ENCODE measurements around the gene LEMD2. TPM values are rescaled to one million over a fixed set of nuclear protein-coding genes. Genes with fewer than 3 reads are reported as not detected.

LEMD2 gene
- total and polyA plus RNA-seq, 9 donors = 34.3 to 44.8 (median 40.3) TPM

- H3K27me3 ChIP-seq (ENCODE audit: control insufficient read depth, insufficient read depth, low read length) = peaks cover 3% of the 10 kb centered on the region
- H3K4me3 ChIP-seq (ENCODE audit: low read length) = no peak overlapping the region
- H3K27ac ChIP-seq (ENCODE audit: low read length) = peak overlapping the region; percentile 57
- WGBS (ENCODE audit: insufficient coverage) = 17% methylated on average over 7 of the region's 14 CpGs
- peaks cover 39% of the 10 kb centered on the region for H3K4me1 ChIP-seq (ENCODE audit: control insufficient read depth, insufficient read depth, low read length)
- peaks cover 32% of the 10 kb centered on the region for H3K36me3 ChIP-seq (ENCODE audit: control insufficient read depth, insufficient read depth, low read length)
- peak; percentile 57 for DNase-seq
- peaks cover 2% of the 10 kb centered on the region for H3K9me3 ChIP-seq (replicated peaks; ENCODE audit: control insufficient read depth, low read depth, low read length)
These were observed 18.7 kb downstream of the LEMD2 start for GRCh38 chr6:33770124-33770832.

GRCh38 chr6:33769248-33769821 is 19.6 kb downstream of the LEMD2 start:
- peaks cover 23% of the 10 kb centered on the region for H3K36me3 ChIP-seq (ENCODE audit: control insufficient read depth, insufficient read depth, low read length)
- H3K4me1 ChIP-seq (ENCODE audit: control insufficient read depth, insufficient read depth, low read length) = peaks cover 39% of the 10 kb centered on the region
- 82% methylated on average over 9 of the region's 10 CpGs for WGBS (ENCODE audit: insufficient coverage)
- H3K27ac ChIP-seq (ENCODE audit: low read length) = no peak overlapping the region
- H3K9me3 ChIP-seq (replicated peaks; ENCODE audit: control insufficient read depth, low read depth, low read length) = peaks cover 2% of the 10 kb centered on the region
- no peak overlapping the region for H3K4me3 ChIP-seq (ENCODE audit: low read length)
- DNase-seq = no peak
- peaks cover 3% of the 10 kb centered on the region for H3K27me3 ChIP-seq (ENCODE audit: control insufficient read depth, insufficient read depth, low read length)

GRCh38 chr6:33768644-33769120 is 20.2 kb downstream of the LEMD2 start:
- Histone ChIP-seq H3K36me3 (ENCODE audit: control insufficient read depth, insufficient read depth, low read length) (peaks cover 20% of the 10 kb centered on the region), H3K27ac (ENCODE audit: low read length) (no peak overlapping the region), H3K4me3 (ENCODE audit: low read length) (no peak overlapping the region), H3K27me3 (ENCODE audit: control insufficient read depth, insufficient read depth, low read length) (peaks cover 3% of the 10 kb centered on the region), H3K4me1 (ENCODE audit: control insufficient read depth, insufficient read depth, low read length) (peaks cover 39% of the 10 kb centered on the region), H3K9me3 (replicated peaks; ENCODE audit: control insufficient read depth, low read depth, low read length) (peaks cover 2% of the 10 kb centered on the region)
- 15% methylated on average over 4 of the region's 7 CpGs for WGBS (ENCODE audit: insufficient coverage)
- DNase-seq = peak; percentile 71

GRCh38 chr6:33766921-33767907 is 21.7 kb downstream of the LEMD2 start:
- no peak for DNase-seq
- peaks cover 38% of the 10 kb centered on the region for H3K4me1 ChIP-seq (ENCODE audit: control insufficient read depth, insufficient read depth, low read length)
- WGBS (ENCODE audit: insufficient coverage) = 92% methylated on average over 4 of the region's 11 CpGs
- peaks cover 2% of the 10 kb centered on the region for H3K9me3 ChIP-seq (replicated peaks; ENCODE audit: control insufficient read depth, low read depth, low read length)
- H3K27ac ChIP-seq (ENCODE audit: low read length) = no peak overlapping the region
- H3K27me3 ChIP-seq (ENCODE audit: control insufficient read depth, insufficient read depth, low read length) = peaks cover 3% of the 10 kb centered on the region
- H3K36me3 ChIP-seq (ENCODE audit: control insufficient read depth, insufficient read depth, low read length) = peaks cover 6% of the 10 kb centered on the region
- no peak overlapping the region for H3K4me3 ChIP-seq (ENCODE audit: low read length)

GRCh38 chr6:33765368-33765767 is 23.6 kb downstream of the LEMD2 start:
- Histone ChIP-seq H3K4me3 (ENCODE audit: low read length) (no peak overlapping the region), H3K4me1 (ENCODE audit: control insufficient read depth, insufficient read depth, low read length) (peaks cover 36% of the 10 kb centered on the region), H3K9me3 (replicated peaks; ENCODE audit: control insufficient read depth, low read depth, low read length) (peaks cover 2% of the 10 kb centered on the region), H3K27ac (ENCODE audit: low read length) (no peak overlapping the region), H3K27me3 (ENCODE audit: control insufficient read depth, insufficient read depth, low read length) (peaks cover 3% of the 10 kb centered on the region), H3K36me3 (ENCODE audit: control insufficient read depth, insufficient read depth, low read length) (no peaks in the 10 kb centered on the region)
- 94% methylated on average over 8 of the region's 9 CpGs for WGBS (ENCODE audit: insufficient coverage)
- DNase-seq = no peak

GRCh38 chr6:33764036-33764435 is 24.9 kb downstream of the LEMD2 start:
- peaks cover 32% of the 10 kb centered on the region for H3K4me1 ChIP-seq (ENCODE audit: control insufficient read depth, insufficient read depth, low read length)
- no peak overlapping the region for H3K4me3 ChIP-seq (ENCODE audit: low read length)
- no peak for DNase-seq
- no peaks in the 10 kb centered on the region for H3K36me3 ChIP-seq (ENCODE audit: control insufficient read depth, insufficient read depth, low read length)
- WGBS (ENCODE audit: insufficient coverage) = no CpG with 5 or more reads among the region's 2 CpGs
- no peaks in the 10 kb centered on the region for H3K27me3 ChIP-seq (ENCODE audit: control insufficient read depth, insufficient read depth, low read length)
- peaks cover 2% of the 10 kb centered on the region for H3K9me3 ChIP-seq (replicated peaks; ENCODE audit: control insufficient read depth, low read depth, low read length)
- no peak overlapping the region for H3K27ac ChIP-seq (ENCODE audit: low read length)

- H3K27me3 ChIP-seq (ENCODE audit: control insufficient read depth, insufficient read depth, low read length) = no peaks in the 10 kb centered on the region
- 86% methylated on average over 1 of the region's 6 CpGs for WGBS (ENCODE audit: insufficient coverage)
- no peak for DNase-seq
- peaks cover 2% of the 10 kb centered on the region for H3K9me3 ChIP-seq (replicated peaks; ENCODE audit: control insufficient read depth, low read depth, low read length)
- H3K4me3 ChIP-seq (ENCODE audit: low read length) = no peak overlapping the region
- no peak overlapping the region for H3K27ac ChIP-seq (ENCODE audit: low read length)
- peaks cover 29% of the 10 kb centered on the region for H3K4me1 ChIP-seq (ENCODE audit: control insufficient read depth, insufficient read depth, low read length)
- H3K36me3 ChIP-seq (ENCODE audit: control insufficient read depth, insufficient read depth, low read length) = no peaks in the 10 kb centered on the region
These were observed 25.4 kb downstream of the LEMD2 start for GRCh38 chr6:33763483-33763882.

GRCh38 chr6:33762713-33763112 is 26.2 kb downstream of the LEMD2 start:
- Histone ChIP-seq H3K4me3 (ENCODE audit: low read length) (no peak overlapping the region), H3K27ac (ENCODE audit: low read length) (no peak overlapping the region), H3K27me3 (ENCODE audit: control insufficient read depth, insufficient read depth, low read length) (no peaks in the 10 kb centered on the region), H3K36me3 (ENCODE audit: control insufficient read depth, insufficient read depth, low read length) (no peaks in the 10 kb centered on the region), H3K9me3 (replicated peaks; ENCODE audit: control insufficient read depth, low read depth, low read length) (peaks cover 2% of the 10 kb centered on the region), H3K4me1 (ENCODE audit: control insufficient read depth, insufficient read depth, low read length) (peaks cover 29% of the 10 kb centered on the region)
- WGBS (ENCODE audit: insufficient coverage) = 70% methylated on average over 4 of the region's 4 CpGs
- no peak for DNase-seq

GRCh38 chr6:33761922-33762629 is 26.9 kb downstream of the LEMD2 start:
- peaks cover 2% of the 10 kb centered on the region for H3K9me3 ChIP-seq (replicated peaks; ENCODE audit: control insufficient read depth, low read depth, low read length)
- H3K4me3 ChIP-seq (ENCODE audit: low read length) = no peak overlapping the region
- H3K27me3 ChIP-seq (ENCODE audit: control insufficient read depth, insufficient read depth, low read length) = no peaks in the 10 kb centered on the region
- DNase-seq = peak; percentile 72
- no peaks in the 10 kb centered on the region for H3K36me3 ChIP-seq (ENCODE audit: control insufficient read depth, insufficient read depth, low read length)
- WGBS (ENCODE audit: insufficient coverage) = 37% methylated on average over 7 of the region's 7 CpGs
- peaks cover 29% of the 10 kb centered on the region for H3K4me1 ChIP-seq (ENCODE audit: control insufficient read depth, insufficient read depth, low read length)
- H3K27ac ChIP-seq (ENCODE audit: low read length) = peak overlapping the region; percentile 29

Measured in muscle of leg (tissue), 11 donors.